ENCODE data around the gene PNMT.

Gene PNMT

GRCh38 chr17:39669897-39670735 is 1.9 kb downstream of the PNMT start:
- no peak for DNase-seq (ENCODE audit: low read depth)

DNA sequence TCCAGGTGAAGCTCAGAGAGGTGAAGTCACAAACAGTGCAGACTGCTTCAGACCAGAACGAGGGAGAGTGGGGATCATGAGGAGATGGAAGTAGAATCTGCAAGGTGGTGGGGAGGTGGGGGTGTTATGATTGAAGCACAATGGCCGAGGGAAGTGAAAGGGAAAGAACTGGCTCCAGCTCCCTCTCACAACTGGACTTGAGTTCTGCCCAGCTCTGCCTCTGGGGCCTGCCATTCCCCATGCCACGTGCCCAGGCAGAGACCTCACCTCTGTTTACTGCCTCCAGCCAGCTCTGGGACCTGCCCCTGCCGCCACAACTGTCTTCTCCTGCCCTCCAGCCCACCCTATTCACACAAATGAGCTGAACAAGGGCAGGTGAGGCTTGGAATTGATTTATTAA is 2.5 kb downstream of the PNMT start:
- no peak for DNase-seq (ENCODE audit: low read depth)

- DNase-seq (ENCODE audit: low read depth), result no peak
Observed at GRCh38 chr17:39671651-39672521, 3.6 kb downstream of the PNMT start.

- DNase-seq (ENCODE audit: low read depth), result no peak
Observed at GRCh38 chr17:39672522-39673334, 4.5 kb downstream of the PNMT start.

DNA sequence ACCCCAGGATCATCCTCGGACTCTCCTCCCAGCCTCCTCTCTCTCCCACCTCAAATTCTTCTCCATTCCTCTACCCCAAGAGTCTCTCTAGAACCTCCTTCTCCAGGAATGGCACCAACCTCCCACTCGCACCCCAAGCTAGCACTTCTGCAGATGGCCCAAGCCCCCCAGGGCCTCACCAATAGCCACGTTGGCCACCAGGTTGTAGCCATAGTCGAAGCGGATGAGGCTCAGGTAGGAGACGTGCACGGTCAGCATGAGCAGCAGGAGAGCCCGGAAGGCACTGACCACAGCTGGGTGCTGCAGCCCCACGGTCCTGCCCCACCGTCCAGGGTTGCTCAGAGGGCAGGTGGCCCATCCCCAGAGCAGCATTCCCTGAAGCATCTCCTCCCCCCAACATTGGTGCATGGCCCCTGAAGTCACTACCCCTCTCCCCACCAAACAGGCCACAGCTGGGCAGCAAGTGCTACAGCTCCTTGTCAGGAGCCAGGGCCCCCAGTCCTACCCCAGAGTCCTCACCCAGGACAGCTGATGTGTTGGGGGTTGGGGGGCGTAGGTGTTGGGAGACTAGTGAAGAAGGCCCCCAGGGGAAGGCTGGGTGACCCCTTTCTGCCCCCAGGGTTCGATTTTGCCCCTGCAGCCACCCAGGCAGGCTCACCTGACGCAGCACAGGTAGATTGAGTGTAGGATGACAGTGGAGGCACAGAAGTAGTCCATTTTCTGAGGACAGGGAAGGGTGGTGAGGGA is 5.3 kb downstream of the PNMT start:
- DNase-seq (ENCODE audit: low read depth), result no peak

GRCh38 chr17:39674179-39674578 is 5.9 kb downstream of the PNMT start:
- no peak for DNase-seq (ENCODE audit: low read depth)

DNA sequence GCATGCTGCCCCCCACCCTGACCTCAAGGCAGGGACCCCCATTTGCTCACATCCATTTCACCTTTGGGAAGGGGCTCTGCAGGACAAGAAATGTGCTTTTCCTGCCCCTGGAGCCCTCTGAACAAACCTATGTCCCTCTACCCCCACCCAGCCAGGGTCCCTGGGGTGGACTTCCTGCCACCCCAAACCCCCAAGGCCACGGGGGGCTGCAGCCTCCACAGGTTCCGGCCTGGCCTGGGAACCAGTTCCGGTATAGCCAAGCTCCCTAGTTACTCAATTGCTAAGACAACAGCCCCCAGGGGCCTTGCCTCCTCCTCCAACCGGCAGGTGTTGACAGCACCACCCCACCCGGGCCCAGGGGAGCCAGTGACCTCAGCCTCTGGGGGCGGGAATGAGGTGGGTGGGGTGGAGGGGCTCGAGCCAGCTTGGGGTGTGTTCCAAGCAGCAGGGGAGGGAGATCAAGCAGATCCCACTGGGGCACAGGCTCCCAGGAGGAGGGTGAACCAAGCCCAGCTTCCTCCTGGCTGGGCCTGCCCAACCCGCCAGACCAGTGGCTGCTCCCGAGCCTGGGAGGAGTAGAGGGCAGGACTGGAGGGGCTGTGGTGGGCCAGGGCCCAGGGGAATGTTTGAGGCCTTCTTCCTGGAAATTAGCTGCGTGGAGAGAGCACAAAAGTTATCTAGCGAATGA is 6.6 kb downstream of the PNMT start:
- no peak for DNase-seq (ENCODE audit: low read depth)

DNA sequence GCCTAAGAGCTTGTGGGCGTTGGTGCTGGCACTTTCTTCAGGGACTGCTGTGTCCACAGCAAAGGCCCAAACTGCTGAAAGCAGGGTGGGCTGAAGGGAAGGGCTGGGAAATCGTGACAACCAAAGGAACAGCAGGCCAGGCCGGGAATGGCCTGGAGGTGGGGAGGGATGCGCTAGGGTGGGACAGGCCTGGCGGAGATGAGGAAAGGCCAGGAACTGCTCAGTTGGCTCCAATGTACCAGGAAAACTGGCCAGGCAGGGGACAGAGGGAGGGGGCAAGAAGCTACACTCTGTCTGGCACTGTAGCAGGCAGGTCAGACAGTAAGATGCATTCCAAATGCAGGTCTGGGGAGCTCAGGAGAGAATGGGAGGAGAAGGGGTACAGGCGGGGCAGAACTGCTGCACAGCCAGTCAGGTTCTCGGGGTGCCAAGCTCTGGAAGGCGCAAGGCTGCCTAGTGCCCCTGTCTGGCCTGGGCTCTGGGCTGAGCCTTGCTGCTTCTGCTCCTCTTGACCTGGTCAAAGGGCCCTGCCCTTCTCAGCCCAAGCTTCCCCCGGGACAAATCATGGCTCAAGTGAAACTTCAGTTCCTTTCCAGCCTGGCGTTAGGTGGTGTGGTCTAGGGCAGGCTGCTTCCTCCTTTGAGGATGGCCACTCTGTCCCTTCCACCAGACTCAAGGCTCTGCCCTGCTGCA is 7.3 kb downstream of the PNMT start:
- DNase-seq (ENCODE audit: low read depth), result no peak

GRCh38 chr17:39676198-39676819 is 8.1 kb downstream of the PNMT start:
- no peak for DNase-seq (ENCODE audit: low read depth)

GRCh38 chr17:39677072-39677471 is 8.8 kb downstream of the PNMT start:
- no peak for DNase-seq (ENCODE audit: low read depth)

GRCh38 chr17:39677542-39678339 is 9.5 kb downstream of the PNMT start:
- no peak for DNase-seq (ENCODE audit: low read depth)

DNA sequence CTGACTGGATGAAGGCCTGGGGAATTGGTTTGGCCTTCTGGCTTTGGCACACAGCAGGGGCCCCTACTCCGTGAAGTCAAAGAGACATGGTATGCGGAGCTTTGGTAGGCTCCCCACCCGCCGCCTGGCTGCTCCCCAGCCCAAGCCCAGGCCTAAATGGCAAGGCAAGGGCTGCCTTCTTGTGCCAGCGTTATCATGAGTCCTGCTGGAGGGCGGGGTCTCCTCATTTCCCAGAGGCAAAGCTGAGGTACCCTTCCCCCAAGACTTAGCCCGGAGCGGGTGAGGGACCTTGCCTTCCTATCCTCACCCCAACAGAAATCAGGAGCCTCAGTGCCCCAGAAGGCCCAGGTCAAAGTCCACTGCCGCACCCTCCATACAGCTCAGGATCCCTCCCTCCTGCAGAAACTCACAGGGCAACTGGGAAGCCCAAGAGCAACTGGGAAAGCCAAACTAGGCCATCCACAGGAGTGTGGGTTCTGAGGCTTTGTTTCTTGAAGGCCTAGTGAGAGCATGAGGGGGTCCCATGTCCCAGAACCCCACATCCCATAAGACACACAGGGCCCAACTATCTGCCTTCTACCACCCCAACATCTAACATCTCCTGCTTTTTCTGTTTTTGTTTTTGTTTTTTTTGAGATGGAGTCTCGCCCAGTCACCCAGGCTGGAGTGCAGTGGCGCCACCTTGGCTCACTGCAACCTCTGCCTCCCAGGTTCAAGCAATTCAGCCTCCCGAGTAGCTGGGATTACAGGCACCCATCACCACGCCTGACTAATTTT is 10.3 kb downstream of the PNMT start:
- no peak for DNase-seq (ENCODE audit: low read depth)

DNA sequence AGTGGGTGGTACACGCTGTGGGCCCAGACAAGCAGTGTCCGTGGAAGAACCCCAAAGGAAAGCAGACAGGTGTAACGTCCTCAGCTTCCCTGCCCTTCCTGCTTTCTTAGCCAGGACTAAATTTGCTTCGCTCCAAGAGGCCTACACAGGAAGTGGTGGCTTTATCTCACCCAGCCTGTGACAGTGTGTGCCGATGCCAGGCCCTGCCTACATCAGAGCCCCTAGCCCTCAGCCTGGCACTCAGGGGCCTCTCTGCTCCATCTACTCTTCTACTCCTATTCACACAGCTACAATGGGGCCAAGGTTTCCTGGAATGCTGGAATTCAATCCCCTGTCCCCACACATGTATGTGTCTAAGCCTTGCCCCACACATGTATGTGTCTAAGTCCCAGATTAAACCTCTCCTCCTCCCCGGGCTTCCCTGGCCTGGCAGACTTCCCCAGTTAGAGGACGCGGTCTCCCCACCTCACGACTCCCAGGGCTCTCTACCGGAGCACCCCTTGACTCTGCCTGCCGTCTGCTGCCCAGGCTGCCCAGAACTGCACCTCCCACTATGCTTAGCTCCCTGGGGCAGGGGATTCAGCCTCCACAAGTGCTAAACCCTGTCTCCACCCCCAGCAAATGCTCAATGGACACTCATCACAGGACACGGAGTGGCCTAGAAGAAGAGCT is 11.4 kb downstream of the PNMT start:
- DNase-seq (ENCODE audit: low read depth), result no peak

DNA sequence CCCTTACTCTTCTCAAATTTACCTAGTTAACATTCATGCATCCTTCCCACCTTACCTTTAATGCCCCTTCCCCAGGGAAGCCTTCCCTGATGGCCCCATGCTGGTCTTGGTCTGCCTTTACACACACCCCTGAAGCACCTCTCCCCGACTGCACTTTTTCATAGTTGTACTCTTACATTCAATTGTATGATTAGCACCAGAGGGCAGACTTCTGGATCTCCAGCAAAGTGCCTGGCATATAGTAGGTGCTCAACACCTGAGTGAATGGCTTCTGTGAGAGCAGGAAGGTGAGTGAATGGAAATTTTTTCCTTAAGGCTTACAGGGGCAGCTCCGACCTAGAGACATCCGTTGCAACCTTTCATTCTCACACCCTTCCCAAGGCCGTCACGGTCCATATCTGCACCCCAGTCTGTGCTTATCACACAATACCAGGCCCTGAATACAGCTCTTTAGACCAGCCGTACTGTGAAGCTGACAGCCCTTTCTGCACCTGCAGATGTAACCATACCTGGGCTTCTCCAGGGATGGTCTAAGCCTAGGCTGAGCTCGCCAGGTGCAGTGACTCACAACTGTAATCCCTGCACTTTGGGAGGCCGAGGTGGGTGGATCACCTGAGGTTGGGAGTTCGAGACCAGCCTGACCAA is 15.2 kb downstream of the PNMT start:
- no peak for DNase-seq (ENCODE audit: low read depth)

GRCh38 chr17:39684369-39685192 is 16.3 kb downstream of the PNMT start:
- DNase-seq (ENCODE audit: low read depth), result no peak

DNA sequence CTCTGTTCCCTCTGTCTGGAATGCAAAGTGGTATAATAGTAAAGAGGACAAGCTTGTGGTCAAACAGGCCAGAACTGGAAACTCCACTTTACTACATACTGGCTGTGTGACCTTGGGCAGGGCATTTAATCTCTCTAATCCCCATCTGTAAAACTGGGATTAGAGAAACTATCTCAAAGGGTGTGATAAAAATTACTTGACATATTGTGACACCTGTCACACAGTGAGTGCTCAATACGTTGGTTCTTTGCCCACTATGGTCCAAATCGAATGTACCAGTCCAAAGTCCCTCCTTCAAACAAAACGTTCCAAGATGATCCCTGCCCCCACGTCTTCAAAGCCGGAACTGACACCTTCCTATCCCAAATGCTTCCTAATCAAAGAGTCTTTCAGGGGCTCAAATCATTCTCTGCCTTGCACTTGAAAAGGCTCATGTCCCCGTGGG is 18.9 kb downstream of the PNMT start:
- no peak for DNase-seq (ENCODE audit: low read depth)

Data from stimulated activated CD8-positive, alpha-beta memory T cell treated with anti-CD3 and anti-CD28 coated beads, Interleukin-15, amount 100 ng/mL, for 24 hours (primary cell).